ENCODE data around the gene GNA15. TPM values are rescaled to one million over a fixed set of nuclear protein-coding genes. Genes with fewer than 3 reads are reported as not detected.
"Not testable (repeated sequence)": the region's sequence is repeated elsewhere in the genome, so short reads cannot be mapped to it uniquely, and the experiment has no call there.

The GNA15 gene
- total RNA-seq, 1 experiment from 2014 or later: not detected

- Histone ChIP-seq H3K27me3 (replicated peaks; ENCODE audit: control insufficient read depth, insufficient read depth, low read length) (no peaks in the 10 kb centered on the region), H3K4me3 (ENCODE audit: low read depth, low read length) (no peak overlapping the region), H3K4me1 (no peaks in the 10 kb centered on the region), H3K36me3 (ENCODE audit: control insufficient read depth, insufficient read depth, low read length) (no peaks in the 10 kb centered on the region), H3K9me3 (no peaks in the 10 kb centered on the region)
- POLR2A ChIA-PET: no interaction called here
- H3K36me3 Mint-ChIP-seq (ENCODE audit: insufficient read depth, unreplicated experiment): no peaks in the 10 kb centered on the region
- H3K4me1 Mint-ChIP-seq (ENCODE audit: low read depth, unreplicated experiment): no peaks in the 10 kb centered on the region
- H3K4me3 Mint-ChIP-seq (ENCODE audit: unreplicated experiment): no peak overlapping the region
- no peak for TF ChIP-seq CTCF (IDR thresholded peaks at IDR 0.05; ENCODE audit: insufficient read depth in 1 of 2, low read depth in 1 of 2, low read length in 1 of 2, severe bottlenecking in 1 of 2, unreplicated experiment in 1 of 2)
- no peak overlapping the region for H3K27ac Mint-ChIP-seq (ENCODE audit: unreplicated experiment)
- no peaks in the 10 kb centered on the region for H3K9me3 Mint-ChIP-seq (ENCODE audit: unreplicated experiment)
- no TSS peak for BruUV-seq (replicated peaks)
- CTCF ChIA-PET: no interaction called here
- intact Hi-C loops (cut with micrococcal nuclease; ENCODE audit: unreplicated experiment): no loop called here
- peaks cover 7% of the 10 kb centered on the region for H3K27me3 Mint-ChIP-seq (ENCODE audit: insufficient read depth, unreplicated experiment)
- DNase-seq: no peak
These were observed 16.0 kb downstream of the GNA15 start for GRCh38 chr19:3151563-3152418.

- Histone ChIP-seq H3K27me3 (replicated peaks; ENCODE audit: control insufficient read depth, insufficient read depth, low read length) (no peaks in the 10 kb centered on the region), H3K4me3 (ENCODE audit: low read depth, low read length) (no peak overlapping the region), H3K9me3 (no peaks in the 10 kb centered on the region), H3K36me3 (ENCODE audit: control insufficient read depth, insufficient read depth, low read length) (no peaks in the 10 kb centered on the region), H3K4me1 (no peaks in the 10 kb centered on the region)
- ChIA-PET POLR2A (no interaction called here), CTCF (no interaction called here)
- DNase-seq: no peak
- BruUV-seq (replicated peaks): no TSS peak
- intact Hi-C loops (cut with micrococcal nuclease; ENCODE audit: unreplicated experiment): no loop called here
- no peak for TF ChIP-seq CTCF (IDR thresholded peaks at IDR 0.05; ENCODE audit: insufficient read depth in 1 of 2, low read depth in 1 of 2, low read length in 1 of 2, severe bottlenecking in 1 of 2, unreplicated experiment in 1 of 2)
- no peaks in the 10 kb centered on the region for H3K4me1 Mint-ChIP-seq (ENCODE audit: low read depth, unreplicated experiment)
- H3K36me3 Mint-ChIP-seq (ENCODE audit: insufficient read depth, unreplicated experiment): no peaks in the 10 kb centered on the region
- peaks cover 7% of the 10 kb centered on the region for H3K27me3 Mint-ChIP-seq (ENCODE audit: insufficient read depth, unreplicated experiment)
- H3K27ac Mint-ChIP-seq (ENCODE audit: unreplicated experiment): no peak overlapping the region
- no peaks in the 10 kb centered on the region for H3K9me3 Mint-ChIP-seq (ENCODE audit: unreplicated experiment)
- no peak overlapping the region for H3K4me3 Mint-ChIP-seq (ENCODE audit: unreplicated experiment)
These were observed 16.6 kb downstream of the GNA15 start for GRCh38 chr19:3152419-3152780.

GRCh38 chr19:3153286-3154230 is 17.7 kb downstream of the GNA15 start:
- no peak overlapping the region for H3K27ac Mint-ChIP-seq (ENCODE audit: unreplicated experiment)
- Histone ChIP-seq H3K27me3 (replicated peaks; ENCODE audit: control insufficient read depth, insufficient read depth, low read length) (no peaks in the 10 kb centered on the region), H3K4me1 (no peaks in the 10 kb centered on the region), H3K9me3 (no peaks in the 10 kb centered on the region), H3K4me3 (ENCODE audit: low read depth, low read length) (no peak overlapping the region), H3K36me3 (ENCODE audit: control insufficient read depth, insufficient read depth, low read length) (no peaks in the 10 kb centered on the region)
- H3K36me3 Mint-ChIP-seq (ENCODE audit: insufficient read depth, unreplicated experiment): no peaks in the 10 kb centered on the region
- no peak for DNase-seq
- TF ChIP-seq CTCF (IDR thresholded peaks at IDR 0.05; ENCODE audit: insufficient read depth in 1 of 2, low read depth in 1 of 2, low read length in 1 of 2, severe bottlenecking in 1 of 2, unreplicated experiment in 1 of 2): no peak
- no TSS peak for BruUV-seq (replicated peaks)
- intact Hi-C loops (cut with micrococcal nuclease; ENCODE audit: unreplicated experiment): no loop called here
- ChIA-PET POLR2A (no interaction called here), CTCF (no interaction called here)
- H3K27me3 Mint-ChIP-seq (ENCODE audit: insufficient read depth, unreplicated experiment): peaks cover 7% of the 10 kb centered on the region
- H3K4me1 Mint-ChIP-seq (ENCODE audit: low read depth, unreplicated experiment): no peaks in the 10 kb centered on the region
- H3K9me3 Mint-ChIP-seq (ENCODE audit: unreplicated experiment): no peaks in the 10 kb centered on the region
- H3K4me3 Mint-ChIP-seq (ENCODE audit: unreplicated experiment): no peak overlapping the region

- H3K27me3 Mint-ChIP-seq (ENCODE audit: insufficient read depth, unreplicated experiment); H3K27me3 ChIP-seq (replicated peaks; ENCODE audit: control insufficient read depth, insufficient read depth, low read length); H3K4me3 Mint-ChIP-seq (ENCODE audit: unreplicated experiment); CTCF ChIA-PET; H3K36me3 ChIP-seq (ENCODE audit: control insufficient read depth, insufficient read depth, low read length); H3K4me3 ChIP-seq (ENCODE audit: low read depth, low read length); H3K36me3 Mint-ChIP-seq (ENCODE audit: insufficient read depth, unreplicated experiment); BruUV-seq (replicated peaks); H3K4me1 ChIP-seq; POLR2A ChIA-PET; H3K9me3 ChIP-seq; intact Hi-C loops (cut with micrococcal nuclease; ENCODE audit: unreplicated experiment); H3K9me3 Mint-ChIP-seq (ENCODE audit: unreplicated experiment); H3K4me1 Mint-ChIP-seq (ENCODE audit: low read depth, unreplicated experiment); DNase-seq; H3K27ac Mint-ChIP-seq (ENCODE audit: unreplicated experiment): not testable (repeated sequence)
These were observed 18.6 kb downstream of the GNA15 start for GRCh38 chr19:3154447-3154846.

Data from Caco-2 (cell line).